ENCODE measurements around the gene PPHLN1. TPM values are rescaled to one million over a fixed set of nuclear protein-coding genes. Genes with fewer than 3 reads are reported as not detected.

PPHLN1 gene
- total RNA-seq, 1 donor = 75.1 TPM

- no peak overlapping the region for H3K4me3 ChIP-seq (ENCODE audit: low read depth, low read length)
- no peak for DNase-seq (ENCODE audit: low read depth)
- TF ChIP-seq CTCF (IDR thresholded peaks at IDR 0.05; ENCODE audit: insufficient read depth, low read depth, low read length) = no peak
Observed at GRCh38 chr12:42370013-42370412, 44.0 kb downstream of the PPHLN1 start.

GRCh38 chr12:42372154-42372791, 46.3 kb downstream of the PPHLN1 start:
- DNase-seq (ENCODE audit: low read depth) = peak; percentile 53
- TF ChIP-seq CTCF (IDR thresholded peaks at IDR 0.05; ENCODE audit: insufficient read depth, low read depth, low read length) = peak; percentile 77

GRCh38 chr12:42373669-42374068, 47.7 kb downstream of the PPHLN1 start:
- TF ChIP-seq CTCF (IDR thresholded peaks at IDR 0.05; ENCODE audit: insufficient read depth, low read depth, low read length) = no peak
- H3K4me3 ChIP-seq (ENCODE audit: low read depth, low read length) = no peak overlapping the region
- no peak for DNase-seq (ENCODE audit: low read depth)

More at GRCh38 chr12:42372154-42372791, 46.3 kb downstream of the PPHLN1 start:
- H3K4me3 ChIP-seq (ENCODE audit: low read depth, low read length) = no peak overlapping the region

- no peak for TF ChIP-seq CTCF (IDR thresholded peaks at IDR 0.05; ENCODE audit: insufficient read depth, low read depth, low read length)
- DNase-seq (ENCODE audit: low read depth) = no peak
- no peak overlapping the region for H3K4me3 ChIP-seq (ENCODE audit: low read depth, low read length)
Observed at GRCh38 chr12:42380733-42381132, 54.8 kb downstream of the PPHLN1 start.

- no peak overlapping the region for H3K4me3 ChIP-seq (ENCODE audit: low read depth, low read length)
- peak; percentile 51 for DNase-seq (ENCODE audit: low read depth)
- no peak for TF ChIP-seq CTCF (IDR thresholded peaks at IDR 0.05; ENCODE audit: insufficient read depth, low read depth, low read length)
Observed at GRCh38 chr12:42382013-42382696, 56.2 kb downstream of the PPHLN1 start.

GRCh38 chr12:42385326-42385841, 59.4 kb downstream of the PPHLN1 start:
- no peak overlapping the region for H3K4me3 ChIP-seq (ENCODE audit: low read depth, low read length)
- TF ChIP-seq CTCF (IDR thresholded peaks at IDR 0.05; ENCODE audit: insufficient read depth, low read depth, low read length) = no peak
- no peak for DNase-seq (ENCODE audit: low read depth)

Measured in fibroblast of villous mesenchyme (primary cell).